GM19395 (cell line): ENCODE results near the gene TAF5.
"Not testable (repeated sequence)": the region's sequence is repeated elsewhere in the genome, so short reads cannot be mapped to it uniquely, and the experiment has no call there.

Experiments used
- ATAC-seq: cut with Tn5 transposase; IDR thresholded peaks from one replicate; pipeline ENCODE4 v1.9.1; 2021; ENCODE audit warnings: mild to moderate bottlenecking, moderate library complexity; ENCODE audit not compliant: unreplicated experiment

Gene TAF5

DNA sequence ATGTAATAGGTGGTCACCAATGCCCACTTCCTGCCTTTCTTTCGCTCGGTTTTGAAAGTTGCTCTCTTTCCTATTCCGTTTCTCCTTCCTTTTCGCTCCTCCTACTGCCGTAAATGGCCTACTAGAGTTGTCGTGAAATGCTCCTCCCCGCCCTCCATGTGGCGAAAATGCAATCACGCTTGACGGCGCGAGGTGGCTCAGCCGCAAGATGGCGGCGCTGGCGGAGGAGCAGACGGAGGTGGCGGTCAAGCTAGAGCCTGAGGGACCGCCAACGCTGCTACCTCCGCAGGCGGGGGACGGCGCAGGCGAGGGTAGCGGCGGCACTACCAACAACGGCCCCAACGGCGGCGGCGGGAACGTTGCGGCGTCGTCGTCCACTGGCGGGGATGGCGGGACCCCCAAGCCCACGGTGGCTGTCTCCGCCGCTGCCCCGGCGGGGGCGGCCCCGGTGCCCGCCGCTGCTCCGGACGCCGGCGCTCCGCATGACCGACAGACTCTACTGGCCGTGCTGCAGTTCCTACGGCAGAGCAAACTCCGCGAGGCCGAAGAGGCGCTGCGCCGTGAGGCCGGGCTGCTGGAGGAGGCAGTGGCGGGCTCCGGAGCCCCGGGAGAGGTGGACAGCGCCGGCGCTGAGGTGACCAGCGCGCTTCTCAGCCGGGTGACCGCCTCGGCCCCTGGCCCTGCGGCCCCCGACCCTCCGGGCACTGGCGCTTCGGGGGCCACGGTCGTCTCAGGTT lies at the start of gene TAF5:
TSS of gene TAF5 (plus strand) at position 195 of the 737 bp plus-strand sequence. CDS start at position 209, 14 bp downstream.
- ATAC-seq: peak; percentile 59

DNA sequence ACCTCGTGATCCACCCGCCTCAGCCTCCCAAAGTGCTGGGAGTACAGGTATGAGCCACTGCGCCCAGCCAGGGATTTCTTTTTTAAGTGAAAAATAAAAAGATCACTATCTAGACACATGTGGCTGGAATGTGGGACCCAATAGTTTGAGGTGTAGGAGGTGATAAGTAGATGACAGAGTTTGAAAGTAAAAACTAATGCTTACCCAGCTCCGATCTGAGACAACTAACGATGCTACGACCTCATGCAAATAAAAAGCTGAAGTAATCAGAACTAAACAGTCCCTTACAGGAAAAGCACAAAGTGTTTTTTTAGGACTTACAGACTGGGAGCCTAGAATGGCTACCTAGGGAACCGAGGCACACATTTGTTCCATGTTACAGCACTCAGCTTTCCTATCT lies 39.9 kb upstream of the TAF5 start:
- ATAC-seq: no peak

DNA sequence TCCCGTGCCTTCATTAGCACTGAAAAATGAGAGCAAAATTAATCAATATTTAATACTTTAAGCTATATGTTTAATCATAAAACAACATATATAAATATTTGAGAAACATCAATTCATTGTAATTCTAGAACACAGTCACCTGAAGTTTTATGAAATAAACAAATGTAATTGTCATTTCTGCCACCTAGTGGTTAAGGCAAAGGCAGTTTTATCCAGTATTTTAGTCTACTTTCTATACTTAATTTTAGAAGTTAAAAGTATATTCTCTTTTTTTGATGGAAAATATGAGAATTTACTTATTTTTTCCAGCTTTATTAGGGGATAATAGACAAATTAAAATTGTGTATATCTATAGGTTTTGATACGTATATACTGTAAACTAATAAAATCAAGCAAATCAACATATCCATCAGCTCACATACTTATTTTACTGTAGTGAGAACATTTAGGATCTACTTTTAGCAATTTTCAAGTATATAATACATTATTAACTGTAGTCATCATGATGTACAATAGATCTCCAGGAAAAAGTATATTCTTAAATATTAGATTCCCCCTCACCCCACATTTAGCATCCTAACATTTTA lies 33.7 kb upstream of the TAF5 start:
- ATAC-seq: no peak

DNA sequence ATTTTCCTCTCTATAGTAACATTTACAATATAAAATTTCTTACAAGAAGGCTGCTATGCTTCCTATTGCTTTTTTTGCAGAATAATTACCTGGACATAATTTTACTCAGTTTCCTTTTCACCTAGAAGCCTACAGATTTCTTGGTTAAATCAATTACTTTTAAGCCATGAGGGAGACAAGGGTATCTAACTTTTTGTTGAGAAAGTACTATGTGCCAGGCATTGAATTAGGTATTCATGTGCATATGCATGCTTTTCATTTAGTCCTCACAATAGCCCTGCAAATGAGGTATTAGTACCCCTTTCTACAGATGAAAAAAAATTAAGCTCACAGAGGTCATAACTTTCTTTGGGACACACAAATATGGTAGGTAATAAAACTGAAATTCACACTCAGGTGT lies 33.2 kb upstream of the TAF5 start:
- ATAC-seq: no peak

DNA sequence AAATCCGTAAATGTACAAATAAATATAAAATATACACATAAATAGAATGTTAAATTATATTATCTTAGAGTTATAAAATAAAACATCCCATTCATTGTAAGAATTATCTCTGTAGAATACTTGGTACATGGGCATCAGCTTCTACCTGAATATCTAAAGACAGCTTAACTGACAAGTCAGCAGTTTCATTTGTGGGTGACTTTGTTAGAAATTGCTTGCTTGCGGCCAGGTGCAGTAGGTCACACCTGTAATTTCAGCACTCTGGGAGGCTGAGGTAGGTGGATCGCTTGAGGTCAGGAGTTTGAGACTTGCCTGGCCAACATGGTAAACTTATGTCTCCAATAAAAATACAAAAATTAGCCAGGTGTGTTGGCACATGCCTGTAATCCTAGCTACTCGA lies 31.4 kb upstream of the TAF5 start:
- ATAC-seq: no peak

DNA sequence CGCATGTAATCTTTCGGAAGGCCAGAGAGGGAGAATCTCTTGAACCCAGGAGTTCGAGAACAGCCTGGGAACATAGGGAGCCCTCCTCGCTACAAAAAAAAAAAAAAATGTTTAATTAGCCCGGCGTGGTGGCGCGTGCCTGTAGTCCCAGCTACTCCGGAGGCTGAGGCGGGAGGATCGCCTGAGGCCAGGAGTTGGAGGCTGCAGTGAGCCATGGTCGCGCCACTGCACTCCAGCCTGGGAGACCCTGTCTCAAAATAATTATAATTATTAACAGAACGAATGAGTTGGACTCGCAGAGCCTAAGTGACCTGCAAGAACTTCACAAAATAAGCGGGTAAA lies 17.6 kb upstream of the TAF5 start:
- no peak for ATAC-seq

DNA sequence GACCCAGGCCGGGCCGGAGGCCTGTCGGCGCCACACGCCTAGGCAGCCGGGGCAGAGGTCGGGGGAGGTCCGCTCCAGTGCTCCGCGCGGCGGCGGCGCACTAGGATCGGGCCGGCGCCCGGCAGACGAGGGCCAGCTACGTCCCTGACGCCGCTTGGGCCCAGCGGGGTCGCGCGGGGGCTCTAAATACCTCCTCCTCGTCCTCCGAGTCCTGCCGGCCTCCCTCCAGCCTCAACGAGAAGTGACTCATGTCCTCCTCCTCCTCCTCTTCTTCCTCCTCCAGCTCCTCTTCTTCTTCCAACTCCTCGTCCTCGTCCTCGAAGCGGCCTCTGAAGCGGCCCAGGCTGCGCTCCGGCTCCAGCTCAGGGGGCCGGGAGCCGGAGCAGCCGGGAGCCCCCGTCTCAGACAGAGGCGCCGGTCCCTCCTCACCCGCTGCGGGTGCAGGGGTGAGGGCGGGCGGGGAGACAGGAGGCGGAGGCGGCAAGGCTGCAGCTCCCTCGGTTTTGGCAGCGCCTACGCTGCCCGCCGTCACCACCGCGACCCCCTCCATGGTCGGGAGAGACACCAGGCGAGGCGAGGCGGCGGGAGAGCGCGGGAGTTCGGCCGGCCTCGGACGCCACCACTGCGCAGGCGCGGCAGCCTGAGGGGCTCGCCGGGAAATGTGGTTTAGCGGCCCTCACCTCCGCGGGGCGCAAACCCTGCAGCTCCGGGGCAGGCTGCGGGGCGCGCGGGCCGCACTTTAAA lies 17.1 kb upstream of the TAF5 start, which contains the start of gene PCGF6:
TSS of gene PCGF6 (minus strand) at position 624 of the 744 bp plus-strand sequence. CDS start at position 550, 74 bp downstream.
- peak; percentile 88 for ATAC-seq

DNA sequence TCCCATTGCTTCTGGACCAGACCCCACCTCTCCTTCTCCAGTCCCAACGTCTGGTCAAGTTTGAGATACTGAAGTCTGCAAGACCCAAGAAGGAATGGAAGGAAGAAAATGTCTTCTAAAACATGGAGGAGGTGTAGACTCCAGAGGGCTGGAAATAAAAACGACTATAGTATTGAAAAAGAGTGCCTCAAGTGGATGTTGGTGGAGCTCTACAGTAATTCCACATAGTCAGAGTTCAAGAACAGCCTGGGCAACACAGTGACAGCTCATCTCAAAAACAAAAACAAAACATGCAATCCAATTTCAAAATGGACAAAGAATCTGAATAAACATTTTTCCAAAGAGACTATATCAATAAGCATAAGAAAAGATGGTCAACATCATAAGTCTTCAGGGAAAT lies 14.5 kb upstream of the TAF5 start:
- ATAC-seq: no peak

DNA sequence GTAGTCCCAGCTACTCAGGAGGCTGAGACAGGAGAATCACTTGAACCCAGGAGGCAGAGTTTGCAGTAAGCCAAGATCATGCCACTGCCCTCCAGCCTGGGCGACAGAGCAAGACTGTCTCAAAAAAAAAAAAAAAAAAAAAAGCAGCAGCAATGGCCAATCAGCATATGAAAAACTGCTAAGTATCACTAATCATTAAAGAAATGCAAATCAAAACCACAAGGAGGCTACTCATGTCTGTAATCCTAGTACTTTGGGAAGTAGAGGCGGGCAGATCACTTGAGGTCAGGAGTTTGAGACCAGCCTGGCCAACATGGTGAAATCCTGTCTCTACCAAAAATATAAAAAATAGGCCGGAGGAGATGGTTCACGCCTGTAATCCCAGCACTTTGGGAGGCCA lies 13.2 kb upstream of the TAF5 start:
- not testable (repeated sequence) for ATAC-seq

DNA sequence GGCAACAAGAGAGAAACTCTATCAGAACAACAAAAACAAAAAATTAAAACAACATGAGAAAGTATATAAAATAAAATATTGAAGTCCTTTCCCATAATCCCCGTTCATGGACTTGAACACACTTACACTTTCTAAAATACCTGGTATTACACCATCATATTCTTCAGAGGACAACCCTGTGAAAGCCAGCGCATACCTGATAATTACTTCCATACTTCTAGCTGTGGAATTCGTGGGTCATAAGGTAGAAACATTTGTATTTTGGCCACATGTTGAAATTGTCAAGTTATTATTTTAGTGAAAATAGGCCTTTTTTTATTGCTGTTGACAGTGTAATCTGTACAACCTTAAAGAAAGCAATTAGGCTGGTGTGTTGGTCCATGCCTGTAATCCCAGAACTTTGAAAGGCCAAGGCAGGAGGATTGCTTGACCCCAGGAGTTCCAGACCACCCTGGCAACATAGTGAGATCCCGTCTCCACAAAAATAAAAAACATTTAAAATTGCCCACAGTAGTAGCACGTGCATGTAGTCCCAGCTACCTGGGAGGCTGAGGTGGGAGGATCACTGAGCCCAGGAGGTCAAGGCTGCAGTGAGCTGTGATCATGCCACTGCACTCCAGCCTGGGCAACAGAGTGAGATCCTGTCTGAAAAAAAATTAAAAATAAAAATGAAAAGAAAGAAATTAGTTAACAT lies 11.7 kb upstream of the TAF5 start:
- no peak for ATAC-seq

DNA sequence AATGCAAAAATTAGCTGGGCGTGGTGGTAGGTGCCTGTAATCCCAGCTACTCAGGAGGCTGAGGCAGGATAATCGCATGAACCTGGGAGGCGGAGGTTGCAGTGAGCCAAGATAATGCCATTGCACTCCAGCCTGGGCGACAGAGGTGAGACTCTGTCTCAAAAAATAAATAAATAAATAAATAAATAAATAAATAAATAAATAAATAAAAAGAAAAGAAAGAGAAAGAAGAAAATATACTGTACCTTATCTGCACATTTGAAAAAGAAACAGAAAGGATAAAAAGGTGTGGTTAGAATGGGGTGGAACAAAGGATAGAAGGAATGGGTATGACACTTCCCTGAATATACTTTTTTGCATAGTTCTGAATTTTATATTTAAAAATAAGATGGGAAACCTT lies 8.3 kb upstream of the TAF5 start:
- not testable (repeated sequence) for ATAC-seq

DNA sequence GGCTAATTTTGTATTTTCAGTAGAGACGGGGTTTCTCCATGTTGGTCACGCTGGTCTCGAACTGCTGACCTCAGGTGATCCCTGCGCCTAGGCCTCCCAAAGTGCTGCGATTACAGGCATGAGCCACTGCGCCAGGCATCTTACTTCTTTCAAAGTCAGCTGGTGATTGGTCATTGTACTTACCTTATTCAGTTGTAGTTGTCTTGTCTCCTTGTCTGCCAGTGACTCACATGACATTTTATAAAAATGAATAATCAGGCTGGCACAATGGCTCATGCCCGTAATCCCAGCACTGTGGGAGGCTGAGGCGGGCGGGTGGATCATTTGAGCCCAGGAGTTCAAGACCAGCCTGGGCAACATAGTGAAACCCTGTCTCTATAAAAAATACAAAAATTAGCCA lies 7.0 kb upstream of the TAF5 start:
- not testable (repeated sequence) for ATAC-seq

DNA sequence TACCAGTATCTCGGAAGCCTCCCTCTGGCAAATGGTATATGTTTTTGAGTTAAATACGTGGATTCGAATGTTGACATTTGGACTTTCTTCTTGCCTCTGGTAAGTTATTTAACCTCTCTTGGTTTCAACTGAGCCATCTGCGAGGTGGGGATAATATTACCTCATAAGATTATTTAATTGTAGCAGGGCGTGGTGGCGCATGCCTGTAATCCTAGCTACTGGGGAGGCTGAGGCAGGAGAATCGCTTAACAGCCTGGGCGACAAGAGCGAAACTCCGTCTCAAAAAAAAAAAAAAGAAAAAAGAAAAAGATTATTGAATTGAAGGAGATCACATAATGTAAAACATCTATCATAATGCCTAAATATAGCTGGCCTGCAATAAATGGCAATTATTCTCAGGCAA lies 396 bp upstream of the TAF5 start:
- no peak for ATAC-seq

DNA sequence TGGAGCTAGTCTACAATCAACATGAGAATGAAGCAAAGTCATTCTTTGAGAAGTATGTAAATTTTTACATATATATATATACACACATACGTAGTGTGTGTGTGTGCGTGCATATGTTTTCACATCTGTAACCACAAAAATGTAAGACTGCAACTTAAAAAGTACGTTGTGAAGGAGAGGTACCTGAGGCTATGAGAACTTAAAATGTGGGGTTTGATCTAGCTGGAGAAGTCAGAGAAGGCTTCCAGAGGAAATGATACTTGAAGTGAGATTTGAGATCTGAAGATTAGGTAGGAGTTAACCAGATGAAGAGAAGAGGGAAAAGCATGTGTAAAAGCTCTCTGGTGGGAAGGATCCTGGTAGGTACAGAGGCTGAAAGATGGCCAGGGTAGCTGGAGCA lies 5.8 kb downstream of the TAF5 start:
- no peak for ATAC-seq

DNA sequence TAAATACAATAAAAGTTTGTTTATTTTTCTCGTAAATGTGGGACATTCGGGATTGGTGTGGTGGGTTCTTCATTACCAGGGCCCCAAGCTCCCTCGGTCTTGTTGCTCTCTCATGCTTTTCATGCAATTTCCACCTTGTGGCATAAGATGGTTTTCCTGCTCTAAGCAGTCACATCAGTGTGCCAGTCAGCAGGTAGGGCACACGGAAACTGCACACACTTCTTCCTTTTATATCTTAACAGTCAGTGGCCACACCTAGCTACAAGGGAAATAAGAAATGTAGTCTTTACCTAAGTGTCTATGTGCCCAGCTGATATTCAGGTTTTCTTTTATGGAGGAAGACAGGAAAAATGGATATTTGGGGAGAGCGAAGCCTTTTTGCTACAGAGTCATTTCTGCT lies 6.5 kb downstream of the TAF5 start:
- no peak for ATAC-seq

DNA sequence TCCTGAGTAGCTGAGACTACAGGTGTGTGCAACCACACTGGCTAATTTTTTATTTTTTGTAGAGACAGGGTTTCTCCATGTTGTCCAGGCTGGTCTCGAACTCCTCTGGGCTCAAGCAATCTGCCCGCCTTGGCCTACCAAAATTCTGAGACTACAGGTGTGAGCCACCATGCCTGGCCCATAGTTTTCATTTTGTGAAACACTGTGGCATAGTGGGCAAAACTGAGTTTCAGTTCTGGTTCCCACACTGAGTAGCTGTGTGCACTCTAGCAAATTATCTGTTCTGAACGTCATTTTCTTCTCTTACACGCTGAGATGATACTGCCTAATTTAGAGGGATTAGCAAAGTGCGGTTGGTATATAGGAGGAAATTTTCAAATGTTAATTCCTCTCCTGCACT lies 15.0 kb downstream of the TAF5 start:
- ATAC-seq: no peak

DNA sequence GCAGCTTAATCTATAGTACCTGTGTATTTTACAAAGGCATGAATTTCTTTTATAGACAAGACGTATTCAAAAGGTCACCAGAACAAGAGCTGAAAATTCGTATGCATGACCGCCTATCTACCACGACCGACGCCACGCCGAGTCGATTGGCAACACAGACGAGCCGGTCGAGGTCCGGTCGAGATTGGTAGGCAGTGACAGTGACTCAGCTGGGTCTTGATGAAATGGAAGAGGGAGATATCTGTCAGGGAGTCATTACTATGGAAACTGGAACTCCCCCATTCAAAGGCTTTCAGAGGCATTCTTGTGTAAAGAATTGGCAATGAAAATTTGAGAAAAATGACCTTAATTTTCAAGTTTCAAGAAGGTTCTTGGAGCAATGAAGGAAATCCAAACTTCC lies 26.4 kb downstream of the TAF5 start:
- ATAC-seq: no peak

DNA sequence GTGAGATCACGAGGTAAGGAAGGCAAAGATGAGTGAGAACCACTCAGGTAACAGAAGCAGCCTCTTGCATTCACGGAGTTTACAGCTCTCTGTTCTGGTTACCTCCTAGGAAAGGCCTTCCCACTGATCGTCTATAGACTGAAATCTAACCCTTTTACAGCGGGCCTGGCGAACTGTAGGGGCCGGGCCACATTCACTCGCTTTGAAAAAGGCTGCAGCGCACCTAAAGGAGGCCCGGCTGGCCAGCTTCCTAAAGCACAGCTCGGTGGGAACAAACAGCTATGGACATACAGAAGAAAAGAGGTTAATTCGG lies 27.9 kb downstream of the TAF5 start:
- peak; percentile 2 for ATAC-seq

DNA sequence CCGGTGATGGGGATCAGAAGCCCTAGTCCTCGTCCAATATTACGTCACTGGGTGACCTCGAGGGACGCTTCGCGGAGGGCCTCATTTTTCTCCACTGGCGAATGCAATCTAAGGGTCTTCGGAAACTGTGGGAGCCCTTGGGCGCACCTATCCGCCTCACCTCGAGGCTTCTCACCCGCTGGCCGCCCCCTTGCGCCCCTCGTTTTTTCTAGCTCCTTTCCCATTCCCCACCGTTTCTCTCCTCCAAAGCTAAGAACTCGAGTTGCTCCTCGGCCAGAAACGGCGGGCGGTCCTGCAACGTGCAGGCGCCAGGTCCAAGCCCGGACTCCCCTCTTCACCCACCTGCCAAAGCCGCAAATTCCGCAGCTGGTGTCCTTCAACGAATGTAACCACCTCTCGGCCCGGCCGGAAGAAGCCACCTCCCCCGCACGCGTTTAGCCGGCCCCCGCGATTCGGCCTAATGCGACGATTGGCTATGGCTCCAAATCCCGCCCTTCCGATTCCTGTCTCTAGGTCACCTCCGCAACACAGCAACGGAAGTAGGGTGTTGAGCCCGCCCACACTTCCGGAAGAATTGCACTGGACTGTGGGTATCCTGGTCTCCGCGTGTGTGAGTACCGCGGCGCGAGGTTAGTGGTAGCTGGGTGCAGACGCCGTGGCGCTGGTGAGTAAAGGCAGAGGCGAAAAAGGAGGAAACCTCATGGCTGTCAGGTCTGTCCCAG lies 28.5 kb downstream of the TAF5 start, which contains the start of the genes ATP5MK and PDCD11:
TSS of gene ATP5MK (minus strand) at position 409 of the 722 bp plus-strand sequence. CDS start 4,018 bp downstream, outside the sequence.
TSS of gene PDCD11 (plus strand) at position 560 of the 722 bp plus-strand sequence. CDS start 1,801 bp downstream, outside the sequence.
- peak; percentile 99 for ATAC-seq

DNA sequence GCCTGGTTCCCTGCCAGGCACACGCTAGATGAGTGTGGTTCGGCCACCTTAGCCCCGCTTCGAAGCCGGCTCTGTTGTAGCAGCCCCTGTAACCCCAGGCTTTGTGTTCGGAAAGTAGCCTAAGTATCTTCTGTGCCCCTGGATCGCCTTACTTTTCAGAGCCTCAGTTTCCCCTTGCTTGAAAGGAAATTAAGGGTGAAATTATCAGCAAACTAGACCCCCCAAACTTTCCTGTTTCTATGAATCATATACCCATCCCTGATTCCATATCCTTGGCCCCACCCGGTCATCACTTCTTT lies 29.0 kb downstream of the TAF5 start:
- ATAC-seq: no peak
